ENCODE data around the gene TFF2.

Gene TFF2

GRCh38 chr21:42331660-42332059 lies 19.1 kb downstream of the TFF2 start:
- CTCF ChIA-PET: no interaction called here
- DNase-seq (ENCODE audit: low spot score): no peak
- TF ChIP-seq CTCF (conservative IDR thresholded peaks at IDR 0.05; ENCODE audit: low read depth): no peak
- POLR2A ChIA-PET (ENCODE audit: low non-redundant PET): no interaction called here
- H3K27ac ChIP-seq: no peak overlapping the region

- no peak for DNase-seq (ENCODE audit: low spot score)
- TF ChIP-seq CTCF (conservative IDR thresholded peaks at IDR 0.05; ENCODE audit: low read depth): no peak
- POLR2A ChIA-PET (ENCODE audit: low non-redundant PET): no interaction called here
- H3K27ac ChIP-seq: no peak overlapping the region
- CTCF ChIA-PET: interaction anchor here (0.6 kb wide), 1 partner anchor 743 kb away, joined by 4 read pairs; no protein-coding TSS in a partner anchor
Observed at GRCh38 chr21:42330380-42331371, 20.1 kb downstream of the TFF2 start.

GRCh38 chr21:42324896-42325295 lies 25.9 kb downstream of the TFF2 start:
- CTCF ChIA-PET: interaction anchor here (1.7 kb wide), 1 partner anchor 15 kb away, joined by 7 read pairs; no protein-coding TSS in a partner anchor
- DNase-seq (ENCODE audit: low spot score): no peak
- no peak for TF ChIP-seq CTCF (conservative IDR thresholded peaks at IDR 0.05; ENCODE audit: low read depth)

DNA sequence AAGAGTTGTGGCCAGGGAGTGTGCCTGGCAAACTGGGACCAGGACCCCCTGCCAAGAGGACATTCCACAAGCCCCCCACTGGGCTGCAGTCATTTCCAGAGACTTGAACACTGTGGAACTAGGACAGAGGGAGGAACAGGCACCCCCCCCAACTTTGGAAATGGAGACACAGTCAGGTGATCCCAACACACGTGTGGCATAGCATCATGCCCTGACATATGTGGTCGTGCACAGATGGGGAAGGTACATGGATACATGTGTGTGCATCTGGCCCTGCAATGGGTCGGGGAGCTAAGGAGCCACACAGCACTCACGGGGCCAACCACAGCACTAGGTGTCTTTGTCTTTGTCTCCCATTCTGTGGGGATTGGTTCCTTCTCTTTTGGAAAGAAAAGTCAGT lies 28.9 kb downstream of the TFF2 start:
- CTCF ChIA-PET: no interaction called here
- no peak for TF ChIP-seq CTCF (conservative IDR thresholded peaks at IDR 0.05; ENCODE audit: low read depth)
- no peak overlapping the region for H3K27ac ChIP-seq
- DNase-seq (ENCODE audit: low spot score): no peak
- POLR2A ChIA-PET (ENCODE audit: low non-redundant PET): no interaction called here

More at GRCh38 chr21:42324896-42325295, 25.9 kb downstream of the TFF2 start:
- POLR2A ChIA-PET (ENCODE audit: low non-redundant PET): no interaction called here
- no peak overlapping the region for H3K27ac ChIP-seq

- no peak for TF ChIP-seq CTCF (conservative IDR thresholded peaks at IDR 0.05; ENCODE audit: low read depth)
- DNase-seq (ENCODE audit: low spot score): no peak
- ChIA-PET CTCF (interaction anchor here (1.1 kb wide), 1 partner anchor 12 kb away, joined by 4 read pairs; no protein-coding TSS in a partner anchor), POLR2A (ENCODE audit: low non-redundant PET) (no interaction called here)
- no peak overlapping the region for H3K27ac ChIP-seq
Observed at GRCh38 chr21:42321231-42321630, 29.6 kb downstream of the TFF2 start.

- TF ChIP-seq CTCF (conservative IDR thresholded peaks at IDR 0.05; ENCODE audit: low read depth): no peak
- POLR2A ChIA-PET (ENCODE audit: low non-redundant PET): no interaction called here
- no peak for DNase-seq (ENCODE audit: low spot score)
- CTCF ChIA-PET: interaction anchor here (1.1 kb wide), 1 partner anchor 11 kb away, joined by 4 read pairs; no protein-coding TSS in a partner anchor
- no peak overlapping the region for H3K27ac ChIP-seq
Observed at GRCh38 chr21:42320791-42321190, 30.0 kb downstream of the TFF2 start.

Measured in RWPE1 (cell line).